Ishikawa (cell line): ENCODE data around the gene CXCL8.

Experiments used
- CEBPB ChIP-seq: IDR thresholded peaks from 2 replicates; pipeline ENCODE4 v1.6.1; 2012
- CREB1 ChIP-seq: IDR thresholded peaks from 2 replicates; pipeline ENCODE4 v1.6.1; 2012; ENCODE audit warnings: low read depth
- EGR1 ChIP-seq: IDR thresholded peaks from 2 replicates; pipeline ENCODE4 v1.6.1; 2012
- EP300 ChIP-seq: IDR thresholded peaks from 2 replicates; pipeline ENCODE4 v1.6.1; 2012; ENCODE audit warnings: borderline replicate concordance
- FOXM1 ChIP-seq: IDR thresholded peaks from 2 replicates; pipeline ENCODE4 v1.6.1; 2012; ENCODE audit warnings: low read depth, borderline replicate concordance
- MAX ChIP-seq: IDR thresholded peaks from 2 replicates; pipeline ENCODE4 v1.6.1; 2012
- NFIC ChIP-seq: IDR thresholded peaks from 2 replicates; pipeline ENCODE4 v1.6.1; 2012
- RAD21 ChIP-seq: IDR thresholded peaks from 2 replicates; pipeline ENCODE4 v1.6.1; 2012; ENCODE audit warnings: low read depth
- REST ChIP-seq: IDR thresholded peaks from 2 replicates; pipeline ENCODE4 v1.6.1; 2012; ENCODE audit warnings: low read depth, mild to moderate bottlenecking
- TAF1 ChIP-seq: IDR thresholded peaks from 2 replicates; pipeline ENCODE4 v1.6.1; 2012; ENCODE audit warnings: low read depth, mild to moderate bottlenecking
- TCF12 ChIP-seq: IDR thresholded peaks from 2 replicates; pipeline ENCODE4 v1.6.1; 2012; ENCODE audit warnings: low read depth
- TEAD4 ChIP-seq: IDR thresholded peaks from 2 replicates; pipeline ENCODE4 v1.6.1; 2012
- USF1 ChIP-seq: IDR thresholded peaks from 2 replicates; pipeline ENCODE4 v1.6.1; 2012
- YY1 ChIP-seq: IDR thresholded peaks from 2 replicates; pipeline ENCODE4 v1.6.1; 2012; ENCODE audit warnings: low read depth
- ZBTB7A ChIP-seq: IDR thresholded peaks from 2 replicates; pipeline ENCODE4 v1.6.1; 2012; ENCODE audit warnings: low read depth

CXCL8 gene

GRCh38 chr4:73788411-73788810 lies 48.0 kb downstream of the CXCL8 start:
- no peak for TF ChIP-seq EGR1
- no peak for TF ChIP-seq CREB1
- no peak for TF ChIP-seq USF1
- TF ChIP-seq TAF1: no peak
- TF ChIP-seq ZBTB7A: no peak
- no peak for TF ChIP-seq NFIC
- no peak for TF ChIP-seq TCF12
- TF ChIP-seq FOXM1: no peak
- no peak for TF ChIP-seq TEAD4
- no peak for TF ChIP-seq MAX
- no peak for TF ChIP-seq REST
- no peak for TF ChIP-seq EP300
- TF ChIP-seq RAD21: no peak
- no peak for TF ChIP-seq CEBPB
- no peak for TF ChIP-seq YY1
